H7 (cell line): ENCODE results near the gene CDIPT. TPM values are rescaled to one million over a fixed set of nuclear protein-coding genes. Genes with fewer than 3 reads are reported as not detected.

Experiments
- DNase-seq: peaks from one replicate; pipeline ENCODE4 v3.0.0; 2012
- H3K27me3 ChIP-seq: 2 replicates; pipeline ENCODE4 v1.6.0; 2011; ENCODE audit warnings: mild to moderate bottlenecking, low read length; ENCODE audit not compliant: control insufficient read depth, insufficient read depth
- H3K36me3 ChIP-seq: replicated peaks from 2 replicates; pipeline ENCODE4 v1.5.1; 2011; ENCODE audit warnings: low read length; ENCODE audit not compliant: control insufficient read depth, insufficient read depth
- H3K4me3 ChIP-seq: 2 replicates; pipeline ENCODE4 v1.5.1; 2011; ENCODE audit warnings: low read depth, mild to moderate bottlenecking, control low read depth, low read length, moderate library complexity; ENCODE audit not compliant: insufficient read depth
- total RNA-seq: library from RNA; depleted of rRNA; stranded (reverse); fragments of >200 nt; shearing (Covaris generic); gene quantifications from 2 replicates; pipeline ENCODE4 v1.2.3, GENCODE V29; 2014

The CDIPT gene
- total RNA-seq, 1 experiment from 2014 or later, result 91.3 TPM

DNA sequence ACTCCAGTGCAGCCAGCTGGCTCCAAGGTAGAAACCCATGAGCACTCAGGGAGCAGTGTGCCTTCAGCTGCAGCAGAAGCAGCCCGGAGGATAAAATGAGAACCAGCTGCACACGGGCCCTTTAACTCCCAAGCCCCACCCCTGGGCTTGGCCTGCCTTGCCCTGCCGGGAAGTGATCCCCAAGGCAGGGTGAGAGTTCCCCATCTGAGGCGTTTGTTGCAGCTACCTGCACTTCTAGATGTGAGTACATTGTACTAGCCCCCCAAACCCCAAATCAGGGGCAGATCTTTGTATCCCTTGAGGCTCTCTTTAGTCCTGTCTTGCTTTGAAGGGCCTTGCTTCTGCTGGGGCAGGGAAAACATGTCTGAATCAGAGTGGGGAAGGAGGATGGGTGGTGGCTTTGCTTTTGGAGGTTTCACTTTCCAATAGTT, 42.7 kb downstream of the CDIPT start, which contains the start of gene MVP:
TSS of gene MVP (plus strand) at position 192 of the 431 bp plus-strand sequence. CDS start 10,088 bp downstream, outside the sequence.
- peaks cover 15% of the 10 kb centered on the region for H3K36me3 ChIP-seq
- no peaks in the 10 kb centered on the region for H3K27me3 ChIP-seq
- H3K4me3 ChIP-seq, result no peak within 1 kb of the TSS
- no peak for DNase-seq

GRCh38 chr16:29819506-29819905, 43.5 kb downstream of the CDIPT start:
- no peak for DNase-seq
- Histone ChIP-seq H3K36me3 (peaks cover 15% of the 10 kb centered on the region), H3K4me3 (no peak overlapping the region), H3K27me3 (no peaks in the 10 kb centered on the region)

DNA sequence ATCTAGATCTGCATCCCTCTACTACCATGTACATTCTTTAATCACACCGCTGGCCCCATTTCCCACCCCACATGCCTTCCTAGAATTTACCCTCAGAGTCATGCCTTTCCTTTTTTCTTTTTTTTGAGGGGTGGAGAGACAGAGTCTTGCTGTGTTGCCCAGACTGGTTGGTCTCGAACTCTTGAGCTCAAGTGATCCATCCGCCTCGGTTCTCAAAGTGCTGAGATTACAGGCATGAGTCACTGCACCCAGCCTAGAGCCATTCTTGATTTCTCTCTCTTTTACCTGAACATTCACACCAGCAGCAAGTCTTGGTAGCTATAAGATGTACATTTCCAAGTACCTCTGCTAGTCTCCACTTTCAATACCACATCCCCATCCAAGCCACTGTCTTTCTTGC, 44.9 kb downstream of the CDIPT start:
- no peak for DNase-seq
- H3K27me3 ChIP-seq, result no peaks in the 10 kb centered on the region; the same call in 1 of the 2 replicates
- H3K36me3 ChIP-seq, result peaks cover 15% of the 10 kb centered on the region
- H3K4me3 ChIP-seq, result no peak overlapping the region

DNA sequence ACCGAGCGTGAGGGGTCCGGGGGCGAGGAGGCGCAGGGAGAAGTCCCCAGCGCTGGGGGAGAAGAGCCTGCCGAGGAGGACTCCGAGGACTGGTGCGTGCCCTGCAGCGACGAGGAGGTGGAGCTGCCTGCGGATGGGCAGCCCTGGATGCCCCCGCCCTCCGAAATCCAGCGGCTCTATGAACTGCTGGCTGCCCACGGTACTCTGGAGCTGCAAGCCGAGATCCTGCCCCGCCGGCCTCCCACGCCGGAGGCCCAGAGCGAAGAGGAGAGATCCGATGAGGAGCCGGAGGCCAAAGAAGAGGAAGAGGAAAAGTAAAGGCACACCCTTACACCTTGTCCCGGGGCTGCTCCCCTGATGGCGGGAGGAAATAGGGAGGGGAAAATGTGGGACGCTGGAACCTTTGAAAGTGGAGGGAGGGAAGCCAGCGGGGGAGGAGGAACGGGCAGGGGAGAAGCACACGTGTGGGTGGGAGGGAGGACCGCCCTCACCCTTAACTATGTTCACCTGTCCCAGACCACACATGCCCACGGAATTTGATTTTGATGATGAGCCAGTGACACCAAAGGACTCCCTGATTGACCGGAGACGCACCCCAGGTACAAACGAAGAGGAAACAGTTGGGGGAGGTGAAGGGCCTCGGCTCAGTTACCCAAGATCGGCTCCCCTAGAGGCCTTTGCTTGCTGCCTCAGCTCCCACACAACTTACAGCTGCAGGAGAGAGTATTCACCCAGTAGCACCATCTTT, 46.2 kb downstream of the CDIPT start:
- Histone ChIP-seq H3K4me3 (peak overlapping the region; percentile 82), H3K27me3 (peaks cover 2% of the 10 kb centered on the region; the same call in 1 of the 2 replicates), H3K36me3 (peaks cover 15% of the 10 kb centered on the region)
- DNase-seq, result peak; percentile 89

GRCh38 chr16:29815793-29816693, 47.0 kb downstream of the CDIPT start, which contains the start of gene PAGR1:
Gene PAGR1 (plus strand): TSS chr16:29816152. CDS start chr16:29816526, 374 bp downstream.
- peak within 1 kb of the TSS; percentile 82 for H3K4me3 ChIP-seq
- peaks cover 2% of the 10 kb centered on the region; the same call in 1 of the 2 replicates for H3K27me3 ChIP-seq
- peaks cover 15% of the 10 kb centered on the region for H3K36me3 ChIP-seq
- peak; percentile 98 for DNase-seq

DNA sequence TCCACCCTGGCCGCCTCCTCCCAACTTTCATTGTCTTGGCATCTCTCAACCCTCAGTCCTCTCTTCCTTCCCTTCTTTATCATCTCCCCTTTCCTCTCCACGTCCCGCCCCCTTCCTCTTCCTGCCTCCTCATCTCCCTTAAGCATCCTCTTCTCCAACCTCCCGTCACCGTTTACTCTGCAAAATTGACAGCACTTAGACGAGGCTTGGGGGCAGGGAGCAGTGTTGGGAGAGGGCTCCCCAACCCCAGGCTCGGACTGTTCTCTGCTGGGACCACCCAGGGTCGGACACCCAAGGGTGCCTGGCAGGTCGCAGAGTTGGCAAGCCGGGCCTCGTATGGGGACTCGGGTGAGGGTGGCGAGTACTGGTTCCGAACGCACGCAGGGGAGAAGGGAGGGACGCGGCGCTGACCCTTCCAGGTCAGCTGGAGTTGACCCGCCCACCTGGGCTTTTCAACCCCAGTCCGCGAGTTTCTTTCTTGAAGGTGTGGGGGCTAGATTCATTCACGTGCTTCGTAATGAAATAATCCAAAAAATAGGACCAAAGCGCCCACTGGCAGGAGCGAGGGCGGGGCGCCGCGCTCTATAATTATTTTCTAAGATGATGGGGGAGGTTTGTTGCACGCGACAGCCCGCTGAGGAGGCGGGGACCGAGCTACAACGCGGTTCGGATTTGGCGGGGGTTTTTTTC, 47.8 kb downstream of the CDIPT start:
- H3K36me3 ChIP-seq, result peaks cover 15% of the 10 kb centered on the region
- peak; percentile 78 for DNase-seq

GRCh38 chr16:29814592-29814991, 48.4 kb downstream of the CDIPT start:
- peaks cover 2% of the 10 kb centered on the region; the same call in 1 of the 2 replicates for H3K27me3 ChIP-seq
- H3K4me3 ChIP-seq, result peak overlapping the region; percentile 82; the same call in 1 of the 2 replicates
- peak; percentile 71 for DNase-seq
- H3K36me3 ChIP-seq, result peaks cover 12% of the 10 kb centered on the region

More for the DNA sequence above, 47.8 kb downstream of the CDIPT start:
- Histone ChIP-seq H3K4me3 (peak overlapping the region; percentile 82), H3K27me3 (peaks cover 2% of the 10 kb centered on the region; the same call in 1 of the 2 replicates)

GRCh38 chr16:29813644-29814562, 49.1 kb downstream of the CDIPT start:
- H3K4me3 ChIP-seq, result no peak overlapping the region; the same call in 1 of the 2 replicates

DNA sequence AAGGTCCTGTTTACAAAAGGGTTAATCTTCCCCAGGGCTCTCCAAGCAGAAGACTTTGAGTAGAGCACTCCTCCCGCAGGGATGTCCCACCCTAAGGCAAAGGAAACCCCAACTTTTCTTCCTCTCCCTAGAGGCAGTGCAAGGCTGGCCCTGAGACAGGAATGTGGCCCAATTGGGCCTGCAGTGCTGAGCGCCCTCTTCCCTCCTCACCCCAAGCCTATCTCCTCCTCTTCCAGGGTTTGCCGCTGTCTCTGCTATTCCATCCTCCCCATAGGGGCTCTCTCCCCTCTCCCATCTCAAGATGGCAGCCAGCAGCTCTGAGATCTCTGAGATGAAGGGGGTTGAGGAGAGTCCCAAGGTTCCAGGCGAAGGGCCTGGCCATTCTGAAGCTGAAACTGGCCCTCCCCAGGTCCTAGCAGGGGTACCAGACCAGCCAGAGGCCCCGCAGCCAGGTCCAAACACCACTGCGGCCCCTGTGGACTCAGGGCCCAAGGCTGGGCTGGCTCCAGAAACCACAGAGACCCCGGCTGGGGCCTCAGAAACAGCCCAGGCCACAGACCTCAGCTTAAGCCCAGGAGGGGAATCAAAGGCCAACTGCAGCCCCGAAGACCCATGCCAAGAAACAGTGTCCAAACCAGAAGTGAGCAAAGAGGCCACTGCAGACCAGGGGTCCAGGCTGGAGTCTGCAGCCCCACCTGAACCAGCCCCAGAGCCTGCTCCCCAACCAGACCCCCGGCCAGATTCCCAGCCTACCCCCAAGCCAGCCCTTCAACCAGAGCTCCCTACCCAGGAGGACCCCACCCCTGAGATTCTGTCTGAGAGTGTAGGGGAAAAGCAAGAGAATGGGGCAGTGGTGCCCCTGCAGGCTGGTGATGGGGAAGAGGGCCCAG, 50.0 kb downstream of the CDIPT start:
- H3K4me3 ChIP-seq, result peak overlapping the region; percentile 82
- H3K36me3 ChIP-seq, result peaks cover 10% of the 10 kb centered on the region
- DNase-seq, result peak; percentile 67
- H3K27me3 ChIP-seq, result peaks cover 2% of the 10 kb centered on the region; the same call in 1 of the 2 replicates

More at GRCh38 chr16:29813644-29814562, 49.1 kb downstream of the CDIPT start:
- DNase-seq, result peak; percentile 72
- peaks cover 2% of the 10 kb centered on the region; the same call in 1 of the 2 replicates for H3K27me3 ChIP-seq
- peaks cover 13% of the 10 kb centered on the region for H3K36me3 ChIP-seq

DNA sequence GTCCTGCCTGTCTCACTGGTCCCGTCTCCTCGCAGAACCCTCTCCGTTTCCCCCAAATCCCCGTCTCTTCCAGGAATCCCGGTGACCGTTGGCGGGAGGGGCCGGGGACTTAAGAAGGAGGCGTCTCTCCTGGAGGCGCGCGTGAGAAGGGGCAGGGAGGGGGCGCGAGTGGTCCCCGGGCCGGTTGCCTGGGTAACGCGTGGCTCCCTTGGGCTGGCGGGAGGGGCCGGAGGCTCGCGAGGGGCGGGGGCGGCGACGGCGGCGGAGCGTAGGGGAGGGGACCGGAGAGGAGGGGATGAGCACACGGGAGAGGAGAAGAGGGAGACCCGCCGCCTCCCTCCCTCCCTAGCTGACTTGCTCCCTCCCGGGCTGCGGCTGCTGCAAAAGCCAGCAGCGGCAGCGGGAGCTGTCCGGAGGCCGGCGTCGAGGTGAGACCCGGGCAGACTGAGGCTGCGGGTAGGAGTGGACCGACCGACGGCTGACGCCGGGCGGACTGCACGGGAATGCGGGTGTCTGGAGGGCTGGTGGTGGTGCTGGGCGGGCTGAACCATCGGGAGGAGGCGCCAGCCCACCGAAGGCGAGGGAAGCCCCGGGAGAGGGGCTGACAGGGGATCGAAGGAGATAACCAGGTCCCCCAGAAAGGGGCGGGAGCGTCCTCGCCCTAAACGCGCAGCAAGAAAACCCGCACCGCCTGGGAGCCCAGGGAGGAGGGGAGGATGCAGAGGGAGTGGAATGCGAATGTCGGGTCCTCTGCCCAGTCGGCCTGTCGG, 50.9 kb downstream of the CDIPT start, which contains the start of gene PRRT2:
TSS of gene PRRT2 (plus strand) at position 298 of the 770 bp plus-strand sequence. CDS start 862 bp downstream, outside the sequence.
- DNase-seq, result peak; percentile 95
- H3K4me3 ChIP-seq, result peak within 1 kb of the TSS; percentile 82
- peaks cover 2% of the 10 kb centered on the region; the same call in 1 of the 2 replicates for H3K27me3 ChIP-seq
- H3K36me3 ChIP-seq, result peaks cover 8% of the 10 kb centered on the region

- peak; percentile 96 for DNase-seq
- H3K36me3 ChIP-seq, result peaks cover 8% of the 10 kb centered on the region
These were observed 51.7 kb downstream of the CDIPT start for GRCh38 chr16:29811170-29811895.

More at GRCh38 chr16:29811170-29811895, 51.7 kb downstream of the CDIPT start:
- Histone ChIP-seq H3K27me3 (peaks cover 2% of the 10 kb centered on the region; the same call in 1 of the 2 replicates), H3K4me3 (peak overlapping the region; percentile 82)
